CD4-positive, alpha-beta T cell (primary cell): ENCODE measurements around the gene CAPSL. TPM values are rescaled to one million over a fixed set of nuclear protein-coding genes. Genes with fewer than 3 reads are reported as not detected.

ENCODE experiments used
- ATAC-seq: fragments of 200-7000 bp; cut with Tn5 transposase; one replicate; pipeline ENCODE4 v1.10.0; 2022; ENCODE audit warnings: mild to moderate bottlenecking; ENCODE audit not compliant: poor library complexity
- CTCF ChIA-PET: fragments of 350-600 bp; sonication (Branson Sonifier 250); formaldehyde crosslinking; loops from one replicate; lab custom pipeline; 2021; ENCODE audit warnings: antibody characterized with exemption, inconsistent platforms; lab: Charles Lee
- POLR2A ChIA-PET: fragments of 350-600 bp; sonication (Branson Sonifier 250); formaldehyde crosslinking; loops from one replicate; lab custom pipeline; 2021; ENCODE audit warnings: antibody characterized with exemption, inconsistent platforms; lab: Charles Lee
- DNase-seq, 14 experiments: peaks; one replicate each; pipeline ENCODE4 v3.0.0-alpha.2; 2013 to 2020; ENCODE audit warnings: mixed read lengths in 2 of 14
- H3K27ac ChIP-seq, 2 donors: one replicate each; pipeline versions ENCODE4 v1.5.1 to v1.7.0; 2013; ENCODE audit warnings: low read length in 2 of 2, low read depth in 1 of 2, mild to moderate bottlenecking in 1 of 2
- H3K27me3 ChIP-seq, 2 experiments: 1 replicate in 1 of 2; 2 replicates in 1 of 2; pipeline versions ENCODE4 v1.6.1 to v1.7.0; 2013; ENCODE audit warnings: low read length in 2 of 2, control low read depth in 1 of 2, mild to moderate bottlenecking in 1 of 2, moderate library complexity in 1 of 2; ENCODE audit not compliant: insufficient read depth in 2 of 2, control insufficient read depth in 1 of 2
- H3K36me3 ChIP-seq: one replicate; pipeline ENCODE4 v1.6.1; 2013; ENCODE audit warnings: low read length, control low read depth; ENCODE audit not compliant: insufficient read depth
- H3K4me1 ChIP-seq: one replicate; pipeline ENCODE4 v1.6.1; 2013; ENCODE audit warnings: low read length, control low read depth; ENCODE audit not compliant: insufficient read depth
- H3K4me3 ChIP-seq: one replicate; pipeline ENCODE4 v1.5.1; 2013; ENCODE audit warnings: mild to moderate bottlenecking, low read length, moderate library complexity
- H3K9me3 ChIP-seq, 2 experiments: 1 replicate in 1 of 2; 2 replicates in 1 of 2; pipeline versions ENCODE4 v1.6.1 to v1.7.0; 2013; ENCODE audit warnings: low read length in 2 of 2, mild to moderate bottlenecking in 2 of 2, control low read depth in 1 of 2, moderate library complexity in 1 of 2; ENCODE audit not compliant: control insufficient read depth in 1 of 2, insufficient read depth in 1 of 2
- H3K27ac Mint-ChIP-seq: one replicate; pipeline ENCODE4 v1.8.0; 2020; ENCODE audit warnings: mixed read lengths
- H3K27me3 Mint-ChIP-seq: one replicate; pipeline ENCODE4 v1.8.0; 2021; ENCODE audit warnings: mixed read lengths
- H3K36me3 Mint-ChIP-seq: one replicate; pipeline ENCODE4 v1.8.0; 2021; ENCODE audit warnings: low read depth, mixed read lengths
- H3K4me1 Mint-ChIP-seq: one replicate; pipeline ENCODE4 v1.8.0; 2021; ENCODE audit warnings: low read depth, mixed read lengths
- H3K4me3 Mint-ChIP-seq: one replicate; pipeline ENCODE4 v1.8.0; 2020; ENCODE audit warnings: mild to moderate bottlenecking, mixed read lengths
- H3K9me3 Mint-ChIP-seq: one replicate; pipeline ENCODE4 v1.8.0; 2020; ENCODE audit warnings: mixed read lengths
- CTCF ChIP-seq: fragments of 200-600 bp; IDR thresholded peaks from one replicate; pipeline ENCODE4 v1.8.0; 2022; ENCODE audit warnings: antibody characterized with exemption, mild to moderate bottlenecking
- intact Hi-C, 2 experiments: fragments of 100-400 bp; cut with DNase I in 1 of 2; cut with micrococcal nuclease in 1 of 2; formaldehyde crosslinking; loops; one replicate each; pipeline versions ENCODE4 v1.15.1 to v1.9.0; 2023 to 2025; cut with DNase I, micrococcal nuclease
- total RNA-seq, 174 experiments: library from RNA in 2 of 174; stranded (reverse) in 2 of 174; gene quantifications; one replicate each; pipeline ENCODE4 v1.2.3 and lab custom pipeline; 2021 to 2026

The CAPSL gene
- total RNA-seq, 2 experiments from 2014 or later = not detected

- no peak for TF ChIP-seq CTCF
- ChIA-PET CTCF (interaction anchor here (1.8 kb wide), 1 partner anchor 9 kb away, joined by 5 read pairs; no protein-coding TSS in a partner anchor), POLR2A (interaction anchor here (0.8 to 4.8 kb wide), 11 partner anchors 8 to 217 kb away, joined by 3 to 73 read pairs (median 7); partner anchors contain the start of gene IL7R)
- H3K27ac Mint-ChIP-seq = peak overlapping the region; percentile 99
- peaks cover 100% of the 10 kb centered on the region for H3K36me3 Mint-ChIP-seq
- DNase-seq = no peak
- intact Hi-C loops = no loop called here
- H3K27ac ChIP-seq = peak overlapping the region; percentile 18 to 35
- H3K4me1 ChIP-seq = peaks cover 40% of the 10 kb centered on the region
- H3K36me3 ChIP-seq = peaks cover 98% of the 10 kb centered on the region
- H3K4me3 Mint-ChIP-seq = peak overlapping the region; percentile 66
- H3K27me3 ChIP-seq = no peaks in the 10 kb centered on the region
- H3K4me3 ChIP-seq = peak overlapping the region; percentile 0
- peaks cover 96% of the 10 kb centered on the region for H3K4me1 Mint-ChIP-seq
- no peaks in the 10 kb centered on the region for H3K27me3 Mint-ChIP-seq
- no peaks in the 10 kb centered on the region for H3K9me3 ChIP-seq
- peaks cover 9% of the 10 kb centered on the region for H3K9me3 Mint-ChIP-seq
- no peak for ATAC-seq
Measured at GRCh38 chr5:35867998-35868397, 70.4 kb downstream of the CAPSL start.

GRCh38 chr5:35863159-35863558 lies 75.3 kb downstream of the CAPSL start:
- Histone ChIP-seq H3K4me3 (peak overlapping the region; percentile 88), H3K9me3 (no peaks in the 10 kb centered on the region), H3K27me3 (no peaks in the 10 kb centered on the region), H3K36me3 (peaks cover 98% of the 10 kb centered on the region), H3K27ac (peak overlapping the region; percentile 43 to 63), H3K4me1 (peaks cover 18% of the 10 kb centered on the region)
- no peaks in the 10 kb centered on the region for H3K27me3 Mint-ChIP-seq
- CTCF ChIA-PET = interaction anchor here (0.8 to 3.8 kb wide), 6 partner anchors 9 to 246 kb away, joined by 3 to 19 read pairs (median 4); no protein-coding TSS in a partner anchor
- no peak for ATAC-seq
- peak overlapping the region; percentile 99 for H3K27ac Mint-ChIP-seq
- POLR2A ChIA-PET = interaction anchor here (0.9 to 15.7 kb wide), 9 partner anchors 9 to 82 kb away, joined by 3 to 576 read pairs (median 29); no protein-coding TSS in a partner anchor
- H3K4me1 Mint-ChIP-seq = peaks cover 83% of the 10 kb centered on the region
- no peak for DNase-seq
- no peak for TF ChIP-seq CTCF
- peak overlapping the region; percentile 93 for H3K4me3 Mint-ChIP-seq
- intact Hi-C loops = loop anchor here in 1 of 2 experiments (5.0 kb wide), 1 partner anchor 206 kb away; no protein-coding TSS in a partner anchor
- peaks cover 98% of the 10 kb centered on the region for H3K36me3 Mint-ChIP-seq
- H3K9me3 Mint-ChIP-seq = peaks cover 3% of the 10 kb centered on the region

- intact Hi-C loops = loop anchor here in 1 of 2 experiments (5.0 kb wide), 1 partner anchor 205 kb away; no protein-coding TSS in a partner anchor
- Mint-ChIP-seq H3K27ac (peak overlapping the region; percentile 99), H3K36me3 (peaks cover 98% of the 10 kb centered on the region), H3K9me3 (peaks cover 3% of the 10 kb centered on the region), H3K4me1 (peaks cover 73% of the 10 kb centered on the region), H3K4me3 (peak overlapping the region; percentile 93), H3K27me3 (no peaks in the 10 kb centered on the region)
- TF ChIP-seq CTCF = no peak
- Histone ChIP-seq H3K27me3 (no peaks in the 10 kb centered on the region), H3K27ac (peak overlapping the region; percentile 43 to 63), H3K4me1 (peaks cover 11% of the 10 kb centered on the region), H3K9me3 (no peaks in the 10 kb centered on the region), H3K4me3 (peak overlapping the region; percentile 88), H3K36me3 (peaks cover 92% of the 10 kb centered on the region)
- DNase-seq (no peak), ATAC-seq (no peak)
- ChIA-PET POLR2A (interaction anchor here (1.0 to 15.7 kb wide), 10 partner anchors 8 to 244 kb away, joined by 3 to 576 read pairs (median 31); no protein-coding TSS in a partner anchor), CTCF (interaction anchor here (1.4 to 5.7 kb wide), 5 partner anchors 8 to 245 kb away, joined by 3 to 39 read pairs (median 4); no protein-coding TSS in a partner anchor)
Measured at GRCh38 chr5:35862126-35862525, 76.3 kb downstream of the CAPSL start.
